NCI-H2196 treated with DMSO at 0.1 percent for 48 hours (cell line): Measurements from ENCODE around the gene PSMA2.

Experiments
- DNase-seq: peaks from one replicate; lab custom pipeline; 2025; ENCODE audit not compliant: unreplicated experiment; lab: John Stamatoyannopoulos, UW

Gene PSMA2

GRCh38 chr7:42931834-42932651 lies at the start of gene PSMA2, which contains the start of gene MRPL32:
Gene PSMA2, minus strand, starts transcription at chr7:42932174. Its CDS starts 16 bp downstream, at chr7:42932158.
Gene MRPL32, plus strand, starts transcription at chr7:42932376. Its CDS starts 11 bp downstream, at chr7:42932387.
- DNase-seq: peak; percentile 97

DNA sequence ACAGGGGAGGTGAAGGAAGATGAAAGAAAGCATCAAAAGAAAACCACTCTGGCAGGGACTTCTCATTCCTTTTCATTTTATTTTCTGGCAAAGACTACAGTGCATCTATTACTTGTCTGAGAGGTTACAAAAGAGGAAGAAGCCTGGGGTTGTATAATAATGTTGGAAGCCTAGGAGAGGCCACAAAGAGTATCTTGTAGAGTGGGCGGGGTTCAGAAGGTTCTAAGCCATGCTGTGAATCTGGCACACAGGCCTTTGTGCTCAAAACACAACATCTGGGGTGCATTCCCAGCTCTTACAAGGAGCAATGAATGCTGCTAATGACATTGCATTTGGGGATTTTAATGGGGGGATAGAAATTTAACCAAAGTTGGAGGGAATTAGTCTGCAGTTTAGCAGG lies 49.6 kb upstream of the PSMA2 start:
- DNase-seq: no peak

DNA sequence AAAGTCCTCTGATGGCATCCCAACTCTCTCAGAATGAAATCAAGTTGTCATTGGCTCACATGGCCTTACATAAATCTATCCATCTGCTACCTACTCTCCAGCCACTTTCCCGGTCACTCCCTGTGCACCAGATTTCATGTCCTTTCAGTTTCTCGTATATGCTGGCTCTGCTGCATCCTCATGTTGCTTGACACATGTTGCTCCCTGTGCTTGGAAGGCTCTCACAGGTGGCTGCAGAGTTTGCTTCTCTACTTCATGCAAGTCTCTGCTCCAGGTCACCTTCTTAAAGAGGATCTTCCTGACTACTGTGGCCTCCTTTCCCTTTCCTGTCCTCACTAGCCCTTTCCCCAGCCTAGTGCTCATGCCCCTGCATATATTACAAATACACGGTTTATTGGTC lies 48.5 kb upstream of the PSMA2 start:
- DNase-seq: no peak

- DNase-seq: no peak
Measured at GRCh38 chr7:42980084-42980483, 48.1 kb upstream of the PSMA2 start.

DNA sequence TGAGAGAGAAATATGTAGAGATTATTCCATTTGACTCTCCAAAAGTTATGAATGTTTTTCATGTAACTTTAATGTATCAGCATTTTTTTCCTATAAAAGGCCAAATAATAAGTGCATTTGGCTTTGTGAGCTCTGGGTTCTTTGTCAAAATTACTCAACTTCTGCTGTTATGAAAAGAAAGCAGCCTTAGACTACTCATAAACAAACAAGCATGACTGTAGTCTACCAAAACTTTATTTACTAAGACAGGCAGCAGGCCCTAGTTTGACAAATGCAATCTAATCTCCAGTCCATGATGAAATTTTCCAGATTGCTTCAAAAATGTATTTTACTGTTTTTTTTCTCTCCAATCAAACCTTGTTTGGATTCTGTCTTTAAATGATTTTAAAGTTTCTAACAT lies 46.5 kb upstream of the PSMA2 start:
- DNase-seq: no peak

- no peak for DNase-seq
Measured at GRCh38 chr7:42976371-42976770, 44.4 kb upstream of the PSMA2 start.

DNA sequence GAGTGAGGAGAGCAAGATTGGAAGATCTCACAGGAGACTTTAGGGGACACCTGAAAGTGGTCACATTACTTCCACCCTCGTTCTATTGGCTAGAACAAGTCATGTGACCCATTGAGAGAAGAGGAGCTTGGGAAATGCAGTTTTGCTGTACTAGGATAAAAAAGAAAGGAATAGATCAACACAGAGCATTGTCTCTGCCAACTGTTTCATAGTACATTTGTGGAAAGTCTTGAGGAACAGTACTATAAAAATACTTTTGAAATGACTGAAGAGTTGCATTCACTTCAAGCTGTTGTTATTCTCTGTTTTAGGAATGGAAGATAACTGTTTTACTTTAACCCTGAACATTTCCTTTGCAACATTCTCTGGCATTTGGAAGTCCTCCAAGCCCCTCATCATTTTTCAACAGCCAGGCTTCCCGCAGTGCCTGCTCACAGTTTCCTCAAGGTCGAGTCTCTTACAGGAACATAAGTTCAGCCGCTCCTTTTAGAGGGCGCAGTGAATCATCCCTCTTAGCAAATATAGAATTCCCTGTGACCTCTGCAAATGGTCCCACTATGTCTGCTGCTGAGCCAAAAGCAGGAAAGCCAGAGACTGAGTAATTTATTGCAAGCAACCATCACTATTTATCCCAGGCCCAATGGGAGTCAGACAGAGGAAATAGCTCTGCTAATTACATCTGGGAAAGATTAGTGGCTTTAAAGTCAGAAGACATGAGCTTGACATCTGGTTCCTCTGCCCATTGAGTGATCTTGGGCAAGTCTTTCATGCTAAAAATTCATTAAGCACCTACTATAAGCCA lies 40.9 kb upstream of the PSMA2 start:
- DNase-seq: no peak

DNA sequence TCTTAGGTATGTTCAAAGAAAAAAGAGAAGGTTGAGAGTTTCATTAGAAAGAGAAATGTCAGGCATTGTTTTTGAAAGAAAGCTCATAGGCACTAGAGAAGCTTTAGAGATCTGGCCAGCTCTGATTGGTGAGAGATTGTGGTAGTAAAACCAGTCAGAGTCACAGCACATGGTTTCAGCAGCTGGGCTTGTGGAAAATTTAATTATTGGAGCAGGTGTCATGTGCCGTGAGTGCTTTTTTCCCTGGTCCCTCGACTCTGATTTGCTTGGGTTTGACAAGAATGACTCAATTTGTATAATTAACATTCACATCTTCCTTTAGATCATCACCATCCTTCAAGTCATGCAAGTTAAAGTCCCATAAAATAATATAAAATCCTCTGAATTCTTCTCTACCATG lies 35.4 kb upstream of the PSMA2 start:
- no peak for DNase-seq

DNA sequence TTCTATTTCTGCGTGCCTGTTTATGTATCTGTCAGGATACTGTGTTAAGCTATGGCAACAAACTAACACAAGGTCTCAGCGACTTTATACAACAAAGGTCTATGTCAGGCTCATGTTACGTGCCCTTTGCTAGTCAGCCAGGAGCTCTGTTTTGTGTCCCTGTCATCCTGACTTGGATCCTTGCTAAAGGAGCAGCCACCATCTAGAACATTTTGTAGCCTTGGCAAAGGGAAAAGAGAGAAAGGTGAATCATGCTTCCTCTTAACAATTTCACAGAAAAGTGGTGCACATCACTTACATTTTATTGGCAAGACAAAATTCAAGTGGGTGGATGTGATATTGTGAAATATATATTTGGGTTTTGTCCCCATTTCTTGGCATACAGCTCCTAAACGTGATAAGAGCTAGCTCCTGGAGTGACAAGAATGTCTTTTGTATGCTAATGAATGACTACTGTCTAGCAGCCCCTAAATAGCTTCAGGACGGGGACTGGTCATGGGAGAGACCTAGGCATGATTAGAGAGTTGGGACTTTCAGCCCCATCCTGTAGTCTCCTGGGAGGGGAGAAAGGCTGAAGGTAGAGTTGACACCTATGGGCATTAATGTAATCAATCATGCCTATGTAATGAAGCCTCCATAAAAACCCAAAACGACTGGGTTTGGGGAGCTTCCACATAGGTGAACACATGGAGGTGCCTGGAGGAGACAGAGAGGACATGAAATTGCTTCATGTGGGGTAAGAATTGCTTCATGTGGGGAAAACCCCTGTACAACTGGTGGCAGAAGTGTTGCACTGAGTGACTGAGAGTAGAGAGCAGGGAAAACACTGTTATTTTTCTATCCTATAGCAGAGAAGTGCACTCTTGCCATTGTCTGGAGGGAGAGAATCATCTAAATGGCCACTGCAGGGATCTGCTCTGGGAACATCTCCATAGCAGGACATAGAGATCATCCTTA lies 33.2 kb upstream of the PSMA2 start:
- DNase-seq: no peak

- no peak for DNase-seq
Measured at GRCh38 chr7:42964293-42964692, 32.3 kb upstream of the PSMA2 start.

- DNase-seq: no peak
Measured at GRCh38 chr7:42961170-42961569, 29.2 kb upstream of the PSMA2 start.

DNA sequence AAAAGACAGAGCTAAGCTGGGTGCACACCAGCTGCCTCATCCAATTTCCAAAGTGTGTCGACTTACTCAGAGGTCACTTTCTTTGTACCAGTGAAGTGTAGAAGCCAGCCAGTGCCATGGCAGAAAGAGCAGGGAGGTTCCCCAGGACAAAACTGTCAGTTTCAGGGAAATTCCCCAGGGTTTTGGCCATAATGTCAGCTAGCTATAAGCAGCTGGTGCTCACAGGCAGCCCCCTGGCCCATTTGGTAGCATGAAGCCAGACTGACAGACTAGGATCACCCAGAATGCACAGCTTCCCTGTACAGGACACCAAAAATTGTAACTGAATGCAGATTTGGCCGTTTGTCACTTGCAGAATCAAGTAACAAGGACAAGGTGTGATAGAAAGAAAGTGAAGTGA lies 28.8 kb upstream of the PSMA2 start:
- no peak for DNase-seq

DNA sequence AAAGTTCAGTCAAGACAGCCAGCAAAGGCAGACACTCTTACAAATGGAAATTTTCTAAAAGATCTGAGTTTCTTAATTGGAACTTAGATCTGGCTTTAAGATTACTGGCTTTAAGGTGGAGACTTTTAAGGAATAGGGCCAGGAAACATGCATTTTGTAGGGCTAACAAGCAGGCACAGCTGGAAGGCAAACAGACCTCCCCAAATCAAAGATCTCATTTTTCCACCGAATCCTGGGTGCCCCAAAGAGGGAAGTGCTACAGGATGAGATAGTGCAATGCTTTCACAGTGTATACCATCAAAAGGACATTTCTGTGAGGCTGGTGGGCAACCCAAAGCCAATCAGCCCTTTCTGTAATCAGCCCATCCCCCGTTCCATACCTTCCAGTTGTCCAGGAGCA lies 27.6 kb upstream of the PSMA2 start:
- no peak for DNase-seq

DNA sequence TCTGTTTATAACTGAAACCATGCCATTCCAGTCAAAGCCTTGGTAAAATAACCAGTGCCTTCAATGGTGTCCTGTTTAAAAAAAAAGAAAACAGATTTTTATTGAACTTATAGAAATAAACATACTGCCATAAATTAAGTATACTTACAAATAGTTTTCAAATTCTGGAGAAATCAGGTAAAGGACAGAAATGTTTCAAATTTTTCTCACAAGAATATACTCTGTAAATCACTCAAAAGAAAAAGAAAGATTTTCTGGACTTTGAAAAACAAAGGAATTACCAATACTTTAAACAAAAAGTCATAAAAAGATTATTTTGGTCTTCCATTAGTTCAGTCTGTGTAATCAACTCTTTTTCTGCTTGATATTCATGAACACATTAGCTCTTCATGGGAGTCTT lies 24.1 kb upstream of the PSMA2 start:
- no peak for DNase-seq

DNA sequence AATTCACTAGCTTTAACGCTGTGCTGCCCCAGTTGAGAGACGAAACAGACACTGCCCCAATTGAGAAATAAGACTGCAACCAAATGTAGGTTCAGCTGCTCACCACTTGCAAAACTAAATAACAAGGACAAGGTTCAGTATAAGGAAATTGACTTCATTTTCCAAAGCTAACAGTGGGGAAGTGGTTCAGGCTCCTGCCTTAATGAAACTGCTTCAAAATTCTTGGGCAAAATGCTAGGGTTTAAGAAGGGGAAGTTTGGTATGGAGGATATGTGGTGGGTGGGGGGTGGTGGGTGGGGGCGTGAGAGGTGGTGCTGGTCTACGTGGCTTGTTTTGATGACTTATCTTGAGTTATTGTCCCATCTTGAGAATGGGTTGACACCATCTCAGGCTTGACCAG lies 22.0 kb upstream of the PSMA2 start:
- DNase-seq: no peak

DNA sequence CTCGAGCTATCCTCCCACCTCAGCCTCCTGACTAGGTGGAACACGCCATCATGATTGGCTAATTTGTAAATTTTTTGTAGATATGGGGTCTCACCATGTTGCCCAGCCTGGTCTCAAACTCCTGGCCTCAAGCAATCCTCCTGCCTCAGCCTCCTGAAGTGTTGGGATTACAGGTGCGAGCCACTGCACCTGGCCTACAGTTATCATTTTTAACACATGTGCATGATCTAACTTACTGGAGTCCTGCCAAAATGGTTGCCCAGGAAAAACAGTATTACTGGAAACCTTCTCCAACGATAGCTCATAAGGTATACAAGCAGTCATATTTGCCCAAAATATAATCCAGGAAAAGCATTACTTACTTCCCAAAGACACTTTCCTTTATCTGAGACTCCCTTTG lies 20.4 kb upstream of the PSMA2 start:
- no peak for DNase-seq

GRCh38 chr7:42950417-42950816 lies 18.4 kb upstream of the PSMA2 start:
- no peak for DNase-seq

GRCh38 chr7:42947521-42947920 lies 15.5 kb upstream of the PSMA2 start:
- no peak for DNase-seq

- DNase-seq: no peak
Measured at GRCh38 chr7:42946627-42946950, 14.6 kb upstream of the PSMA2 start.

DNA sequence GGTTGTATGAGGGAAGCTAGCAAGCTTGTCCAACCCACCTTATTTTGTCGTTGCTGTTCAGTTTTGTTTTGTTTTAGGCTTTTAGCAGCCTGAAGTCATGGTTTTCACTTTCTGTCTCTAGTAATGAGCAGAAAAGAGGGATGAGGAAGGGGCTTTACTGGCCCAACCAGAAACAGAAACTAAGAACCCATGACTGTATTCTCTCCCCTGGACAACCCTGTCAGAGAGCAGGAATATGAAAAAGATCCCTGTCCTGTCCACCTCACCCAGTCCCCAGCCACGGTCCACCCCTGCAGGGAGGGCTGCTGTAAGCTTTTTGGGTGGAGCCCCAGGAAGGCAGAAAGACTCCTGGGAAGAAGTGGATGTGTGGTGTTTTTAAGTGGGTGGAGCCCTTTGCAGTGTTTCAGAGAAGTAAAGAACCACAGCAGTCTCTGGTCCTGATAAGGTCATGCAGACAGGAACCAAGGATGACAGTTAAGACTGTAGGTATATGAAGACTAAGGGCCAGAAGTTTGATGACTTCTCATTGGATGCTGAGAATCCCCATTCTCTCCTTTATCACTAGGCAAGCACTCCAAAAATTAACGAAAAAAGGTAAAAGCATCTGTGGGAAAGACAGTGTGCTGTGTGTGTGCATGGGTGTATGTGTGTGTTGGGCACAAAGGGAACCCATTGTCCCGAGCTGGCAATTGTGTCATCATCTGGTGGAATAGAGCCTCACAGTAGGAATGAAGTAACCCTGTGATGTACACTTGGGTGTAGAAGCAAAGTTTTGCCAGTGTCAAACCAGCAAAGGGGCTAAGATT lies 14.1 kb upstream of the PSMA2 start:
- DNase-seq: no peak
